Aorta (tissue), 5 donors: ENCODE measurements around the gene SLC2A6. TPM values are rescaled to one million over a fixed set of nuclear protein-coding genes. Genes with fewer than 3 reads are reported as not detected.
"Not testable (repeated sequence)": the region's sequence is repeated elsewhere in the genome, so short reads cannot be mapped to it uniquely, and the experiment has no call there.

Experiments used
- ATAC-seq: fragments of 200-7000 bp; cut with Tn5 transposase; one replicate; pipeline ENCODE4 v1.9.1; 2022; ENCODE audit warnings: moderate library complexity; ENCODE audit not compliant: low FRiP score
- DNase-seq, 2 donors: peaks; one replicate each; pipeline ENCODE4 v3.0.0-alpha.2; 2020
- H3K27ac ChIP-seq, 2 donors: one replicate each; pipeline ENCODE4 v1.5.1; 2013; ENCODE audit warnings: low read length in 2 of 2, mild to moderate bottlenecking in 2 of 2, moderate library complexity in 2 of 2, control low read depth in 1 of 2, inconsistent platforms in 1 of 2, low read depth in 1 of 2
- H3K27me3 ChIP-seq, 2 donors: one replicate each; pipeline ENCODE4 v1.6.1; 2013; ENCODE audit warnings: control low read depth in 1 of 2, low read length in 1 of 2, mild to moderate bottlenecking in 1 of 2, moderate library complexity in 1 of 2; ENCODE audit not compliant: insufficient read depth in 2 of 2, control insufficient read depth in 1 of 2
- H3K36me3 ChIP-seq, 2 donors: one replicate each; pipeline ENCODE4 v1.6.1; 2013; ENCODE audit warnings: control low read depth in 1 of 2, low read length in 1 of 2, mild to moderate bottlenecking in 1 of 2; ENCODE audit not compliant: insufficient read depth in 2 of 2, control insufficient read depth in 1 of 2
- H3K4me1 ChIP-seq, 2 donors: one replicate each; pipeline ENCODE4 v1.6.1; 2013; ENCODE audit warnings: low read length in 2 of 2, control low read depth in 1 of 2, mild to moderate bottlenecking in 1 of 2, moderate library complexity in 1 of 2; ENCODE audit not compliant: insufficient read depth in 2 of 2, control insufficient read depth in 1 of 2
- H3K4me3 ChIP-seq, 2 donors: one replicate each; pipeline ENCODE4 v1.5.1; 2013; ENCODE audit warnings: low read length in 2 of 2, control low read depth in 1 of 2, mild to moderate bottlenecking in 1 of 2
- H3K9me3 ChIP-seq: one replicate; pipeline ENCODE4 v1.6.1; 2013; ENCODE audit warnings: mild to moderate bottlenecking, low read length; ENCODE audit not compliant: control insufficient read depth
- WGBS, 2 donors: extraction: QIAGEN DNeasy Blood & Tissue Kit; methylation state at CpG; one replicate each; pipeline ENCODE4 v1.1.7; 2013; 5-methylcytosine and 5-hydroxymethylcytosine counted together
- intact Hi-C, 2 donors: fragments of 100-400 bp; cut with DNase I; formaldehyde crosslinking; loops; one replicate each; pipeline versions ENCODE4 v1.14.2 to v1.15.0; 2022
- polyA plus RNA-seq, 2 donors: library from polyadenylated mRNA; stranded (reverse); fragments of 200-250 nt; gene quantifications; one replicate each; pipeline ENCODE4 v1.2.3, GENCODE V29; 2013
- total RNA-seq, 2 donors: library from RNA; stranded (reverse); fragmentation: NEBNext Ultra II Directional; extraction: Animal tissue kit (Norgen Biotek cat#: 25700); gene quantifications; one replicate each; pipeline ENCODE4 v1.2.1, GENCODE V29; 2021
- donor health status: healthy with polysubstance abuse.
- donor health status: Bipolar disorder and iron deficiency.
- donor health status: DM: no; HTN: no; CAD: no.
- donor health status: DM: no; HTN: no; CAD: no.
- donor health status: DM: yes; HTN: yes; CAD: no.

Gene SLC2A6
- total and polyA plus RNA-seq, 4 donors, result 1.5 to 5.8 (median 2.9) TPM

- H3K4me3 ChIP-seq, result no peak overlapping the region
- no peak for DNase-seq
- H3K27me3 ChIP-seq, result no peaks in the 10 kb centered on the region
- no peaks in the 10 kb centered on the region for H3K4me1 ChIP-seq
- no peaks in the 10 kb centered on the region for H3K9me3 ChIP-seq
- intact Hi-C loops, result loop anchor here in 1 of 2 donors (5.0 kb wide), 2 partner anchors 38 to 78 kb away; partner anchors contain the start of genes REXO4, STKLD1 and SURF4
- no peak for ATAC-seq
- no peak overlapping the region for H3K27ac ChIP-seq
- H3K36me3 ChIP-seq, result no peaks in the 10 kb centered on the region
- WGBS, 2 donors, result 94% methylated on average over 20 of the region's 20 CpGs
Observed at GRCh38 chr9:133454943-133455673, 23.8 kb downstream of the SLC2A6 start.

GRCh38 chr9:133454325-133454724 lies 24.6 kb downstream of the SLC2A6 start:
- Histone ChIP-seq H3K4me3 (no peak overlapping the region), H3K27me3 (no peaks in the 10 kb centered on the region), H3K9me3 (no peaks in the 10 kb centered on the region), H3K27ac (no peak overlapping the region), H3K4me1 (no peaks in the 10 kb centered on the region), H3K36me3 (no peaks in the 10 kb centered on the region)
- WGBS, 2 donors, result 89 to 92% methylated on average over 19 of the region's 19 CpGs
- ATAC-seq, result no peak
- intact Hi-C loops, result no loop called here
- DNase-seq, result no peak

DNA sequence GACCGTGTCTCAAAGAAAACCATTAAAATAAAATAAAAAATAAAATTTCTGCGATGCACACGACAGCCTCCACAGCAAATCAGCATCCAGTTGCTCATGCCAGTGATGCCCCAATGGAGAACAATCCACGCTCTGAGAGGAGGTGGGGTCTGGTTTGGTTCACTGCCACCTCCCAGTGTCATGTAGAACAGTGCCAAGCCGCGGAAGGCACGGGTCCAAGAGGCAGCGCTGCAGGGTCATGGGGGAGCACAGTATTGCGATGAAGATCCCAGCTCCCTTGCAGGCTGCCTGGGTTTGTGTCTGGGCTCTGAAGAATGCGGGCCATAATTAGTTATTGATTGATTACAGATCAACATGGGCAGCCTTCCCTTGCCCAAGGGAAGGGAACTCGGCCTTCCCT lies 25.2 kb downstream of the SLC2A6 start:
- Histone ChIP-seq H3K4me3 (no peak overlapping the region), H3K27ac (no peak overlapping the region), H3K9me3 (no peaks in the 10 kb centered on the region), H3K36me3 (no peaks in the 10 kb centered on the region), H3K27me3 (no peaks in the 10 kb centered on the region), H3K4me1 (no peaks in the 10 kb centered on the region)
- ATAC-seq, result no peak
- 82 to 83% methylated on average over 11 of the region's 11 CpGs for WGBS, 2 donors
- intact Hi-C loops, result no loop called here
- no peak for DNase-seq

GRCh38 chr9:133452562-133452961 lies 26.3 kb downstream of the SLC2A6 start:
- H3K36me3 ChIP-seq, result no peaks in the 10 kb centered on the region
- WGBS, 2 donors, result 91 to 92% methylated on average over 7 of the region's 7 CpGs
- no peaks in the 10 kb centered on the region for H3K9me3 ChIP-seq
- no peak overlapping the region for H3K4me3 ChIP-seq
- no peaks in the 10 kb centered on the region for H3K4me1 ChIP-seq
- intact Hi-C loops, result no loop called here
- no peak overlapping the region for H3K27ac ChIP-seq
- no peak for DNase-seq
- ATAC-seq, result no peak
- no peaks in the 10 kb centered on the region for H3K27me3 ChIP-seq

GRCh38 chr9:133451865-133452264 lies 27.0 kb downstream of the SLC2A6 start:
- H3K4me3 ChIP-seq, intact Hi-C loops, H3K9me3 ChIP-seq, H3K4me1 ChIP-seq, H3K27me3 ChIP-seq, DNase-seq, H3K27ac ChIP-seq, ATAC-seq, H3K36me3 ChIP-seq: not testable (repeated sequence)
- whole genome bisulfite sequencing, 2 donors, result 96 to 97% methylated on average over 5 of the region's 5 CpGs

DNA sequence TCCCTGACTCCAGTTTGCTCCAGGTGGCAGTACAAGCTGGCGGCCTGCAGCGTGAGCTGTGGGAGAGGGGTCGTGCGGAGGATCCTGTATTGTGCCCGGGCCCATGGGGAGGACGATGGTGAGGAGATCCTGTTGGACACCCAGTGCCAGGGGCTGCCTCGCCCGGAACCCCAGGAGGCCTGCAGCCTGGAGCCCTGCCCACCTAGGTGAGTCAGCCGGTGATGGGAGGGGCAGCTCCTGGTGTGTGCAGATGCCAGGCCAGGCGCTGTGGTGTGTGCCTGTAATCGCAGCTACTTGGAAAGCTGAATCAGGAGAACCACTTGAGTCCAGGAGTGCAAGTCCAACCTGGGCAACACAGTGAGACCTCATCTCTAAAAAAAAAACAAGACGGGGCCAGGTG lies 29.1 kb downstream of the SLC2A6 start:
- H3K36me3 ChIP-seq, result no peaks in the 10 kb centered on the region
- no peaks in the 10 kb centered on the region for H3K27me3 ChIP-seq
- H3K4me3 ChIP-seq, result no peak overlapping the region
- H3K9me3 ChIP-seq, result no peaks in the 10 kb centered on the region
- ATAC-seq (no peak), DNase-seq (no peak)
- WGBS, 2 donors, result 91 to 94% methylated on average over 12 of the region's 12 CpGs
- H3K4me1 ChIP-seq, result no peaks in the 10 kb centered on the region
- no peak overlapping the region for H3K27ac ChIP-seq
- intact Hi-C loops, result no loop called here

- no peak for DNase-seq
- Histone ChIP-seq H3K4me1 (no peaks in the 10 kb centered on the region), H3K27me3 (no peaks in the 10 kb centered on the region), H3K27ac (no peak overlapping the region), H3K9me3 (no peaks in the 10 kb centered on the region), H3K4me3 (no peak overlapping the region), H3K36me3 (no peaks in the 10 kb centered on the region)
- intact Hi-C loops, result no loop called here
- 76% methylated on average over 13 of the region's 13 CpGs for WGBS, 2 donors
- ATAC-seq, result no peak
Observed at GRCh38 chr9:133448487-133448972, 30.4 kb downstream of the SLC2A6 start.

GRCh38 chr9:133445293-133445969 lies 33.5 kb downstream of the SLC2A6 start:
- no peaks in the 10 kb centered on the region for H3K36me3 ChIP-seq
- ATAC-seq, result no peak
- intact Hi-C loops, result no loop called here
- DNase-seq, result no peak
- no peaks in the 10 kb centered on the region for H3K27me3 ChIP-seq
- H3K9me3 ChIP-seq, result no peaks in the 10 kb centered on the region
- H3K27ac ChIP-seq, result no peak overlapping the region
- 81% methylated on average over 22 to 23 of the region's 23 CpGs for WGBS, 2 donors
- no peaks in the 10 kb centered on the region for H3K4me1 ChIP-seq
- H3K4me3 ChIP-seq, result no peak overlapping the region

GRCh38 chr9:133443982-133444381 lies 34.9 kb downstream of the SLC2A6 start:
- no peaks in the 10 kb centered on the region for H3K9me3 ChIP-seq
- WGBS, 2 donors, result 88 to 89% methylated on average over 8 of the region's 8 CpGs
- no peak for DNase-seq
- no peak overlapping the region for H3K27ac ChIP-seq
- H3K4me3 ChIP-seq, result no peak overlapping the region
- H3K4me1 ChIP-seq, result no peaks in the 10 kb centered on the region
- ATAC-seq, result no peak
- H3K27me3 ChIP-seq, result no peaks in the 10 kb centered on the region
- intact Hi-C loops, result no loop called here
- H3K36me3 ChIP-seq, result no peaks in the 10 kb centered on the region
